Activated T-helper 1 cell treated with anti-CD3 and anti-CD28 coated beads, Interleukin-12 subunit alpha, Interleukin-12 subunit beta, Interleukin-2, Interleukin-4 antibody, amounts not matched to agents 30 ng/mL and 10 ng/mL and 1 ng/mL, durations not matched to agents 14 hours and 24 hours and 36 hours (primary cell): ENCODE data around the gene DPP6. TPM values are rescaled to one million over a fixed set of nuclear protein-coding genes. Genes with fewer than 3 reads are reported as not detected.

ENCODE experiments used
- DNase-seq: peaks from one replicate; pipeline ENCODE4 v3.0.0; 2021; ENCODE audit warnings: low spot score
- H3K27ac Mint-ChIP-seq: one replicate; pipeline ENCODE4 v1.8.0; 2021; ENCODE audit warnings: mild to moderate bottlenecking, mixed read lengths
- H3K27me3 Mint-ChIP-seq: one replicate; pipeline ENCODE4 v1.8.0; 2022; ENCODE audit warnings: mild to moderate bottlenecking, moderate library complexity, mixed read lengths; ENCODE audit not compliant: insufficient read depth
- H3K36me3 Mint-ChIP-seq: one replicate; pipeline ENCODE4 v1.8.0; 2021; ENCODE audit warnings: low read depth, mixed read lengths
- H3K4me1 Mint-ChIP-seq: one replicate; pipeline ENCODE4 v1.8.0; 2021; ENCODE audit warnings: low read depth, mixed read lengths
- H3K4me3 Mint-ChIP-seq: one replicate; pipeline ENCODE4 v1.8.0; 2021; ENCODE audit warnings: mild to moderate bottlenecking, moderate library complexity, mixed read lengths
- H3K9me3 Mint-ChIP-seq: one replicate; pipeline ENCODE4 v1.8.0; 2021; ENCODE audit warnings: mixed read lengths
- intact Hi-C: fragments of 100-400 bp; cut with micrococcal nuclease; formaldehyde crosslinking; loops from one replicate; pipeline ENCODE4 v1.15.1; 2024
- total RNA-seq: library from RNA; stranded (reverse); gene quantifications from 2 replicates; pipeline ENCODE4 v1.2.3, GENCODE V29; 2022

The DPP6 gene
- total RNA-seq, 1 donor from 2014 or later: not detected

GRCh38 chr7:154817224-154817896, 765.2 kb downstream of the DPP6 start:
- DNase-seq: no peak
- Mint-ChIP-seq H3K4me1 (no peaks in the 10 kb centered on the region), H3K4me3 (no peak overlapping the region), H3K27ac (no peak overlapping the region), H3K36me3 (no peaks in the 10 kb centered on the region), H3K9me3 (peaks cover 9% of the 10 kb centered on the region), H3K27me3 (no peaks in the 10 kb centered on the region)
- intact Hi-C loops: no loop called here

- H3K27me3 Mint-ChIP-seq: no peaks in the 10 kb centered on the region
- H3K9me3 Mint-ChIP-seq: no peaks in the 10 kb centered on the region
- no peak overlapping the region for H3K4me3 Mint-ChIP-seq
- no peaks in the 10 kb centered on the region for H3K4me1 Mint-ChIP-seq
- DNase-seq: no peak
- no peaks in the 10 kb centered on the region for H3K36me3 Mint-ChIP-seq
- no peak overlapping the region for H3K27ac Mint-ChIP-seq
- intact Hi-C loops: no loop called here
Observed at GRCh38 chr7:154827007-154827406, 774.8 kb downstream of the DPP6 start.

- intact Hi-C loops: no loop called here
- no peak overlapping the region for H3K27ac Mint-ChIP-seq
- H3K36me3 Mint-ChIP-seq: no peaks in the 10 kb centered on the region
- no peaks in the 10 kb centered on the region for H3K9me3 Mint-ChIP-seq
- no peaks in the 10 kb centered on the region for H3K4me1 Mint-ChIP-seq
- DNase-seq: no peak
- no peak overlapping the region for H3K4me3 Mint-ChIP-seq
- H3K27me3 Mint-ChIP-seq: peaks cover 2% of the 10 kb centered on the region
Observed at GRCh38 chr7:154832557-154833138, 780.5 kb downstream of the DPP6 start.

GRCh38 chr7:154836021-154836448, 783.8 kb downstream of the DPP6 start:
- H3K4me1 Mint-ChIP-seq: no peaks in the 10 kb centered on the region
- peaks cover 2% of the 10 kb centered on the region for H3K27me3 Mint-ChIP-seq
- no peak overlapping the region for H3K4me3 Mint-ChIP-seq
- intact Hi-C loops: no loop called here
- no peaks in the 10 kb centered on the region for H3K36me3 Mint-ChIP-seq
- H3K9me3 Mint-ChIP-seq: no peaks in the 10 kb centered on the region
- H3K27ac Mint-ChIP-seq: no peak overlapping the region
- no peak for DNase-seq

GRCh38 chr7:154837087-154837486, 784.9 kb downstream of the DPP6 start:
- Mint-ChIP-seq H3K4me3 (no peak overlapping the region), H3K36me3 (no peaks in the 10 kb centered on the region), H3K27ac (no peak overlapping the region), H3K4me1 (no peaks in the 10 kb centered on the region), H3K9me3 (no peaks in the 10 kb centered on the region), H3K27me3 (peaks cover 6% of the 10 kb centered on the region)
- no peak for DNase-seq
- intact Hi-C loops: no loop called here

- Mint-ChIP-seq H3K9me3 (no peaks in the 10 kb centered on the region), H3K4me1 (no peaks in the 10 kb centered on the region), H3K4me3 (no peak overlapping the region), H3K27me3 (peaks cover 7% of the 10 kb centered on the region), H3K36me3 (no peaks in the 10 kb centered on the region), H3K27ac (no peak overlapping the region)
- intact Hi-C loops: no loop called here
- DNase-seq: no peak
Observed at GRCh38 chr7:154837622-154838021, 785.4 kb downstream of the DPP6 start.

- DNase-seq: no peak
- H3K9me3 Mint-ChIP-seq: no peaks in the 10 kb centered on the region
- no peak overlapping the region for H3K27ac Mint-ChIP-seq
- H3K4me3 Mint-ChIP-seq: no peak overlapping the region
- no peaks in the 10 kb centered on the region for H3K36me3 Mint-ChIP-seq
- H3K4me1 Mint-ChIP-seq: no peaks in the 10 kb centered on the region
- H3K27me3 Mint-ChIP-seq: peaks cover 5% of the 10 kb centered on the region
- intact Hi-C loops: no loop called here
Observed at GRCh38 chr7:154840086-154840485, 787.9 kb downstream of the DPP6 start.

GRCh38 chr7:154841731-154842331, 789.6 kb downstream of the DPP6 start:
- no peaks in the 10 kb centered on the region for H3K36me3 Mint-ChIP-seq
- DNase-seq: no peak
- no peak overlapping the region for H3K27ac Mint-ChIP-seq
- H3K27me3 Mint-ChIP-seq: peaks cover 5% of the 10 kb centered on the region
- H3K9me3 Mint-ChIP-seq: no peaks in the 10 kb centered on the region
- no peak overlapping the region for H3K4me3 Mint-ChIP-seq
- no peaks in the 10 kb centered on the region for H3K4me1 Mint-ChIP-seq
- intact Hi-C loops: no loop called here

- no peak overlapping the region for H3K27ac Mint-ChIP-seq
- H3K36me3 Mint-ChIP-seq: no peaks in the 10 kb centered on the region
- H3K27me3 Mint-ChIP-seq: peaks cover 5% of the 10 kb centered on the region
- intact Hi-C loops: no loop called here
- no peak overlapping the region for H3K4me3 Mint-ChIP-seq
- no peak for DNase-seq
- H3K9me3 Mint-ChIP-seq: no peaks in the 10 kb centered on the region
- no peaks in the 10 kb centered on the region for H3K4me1 Mint-ChIP-seq
Observed at GRCh38 chr7:154842591-154842990, 790.4 kb downstream of the DPP6 start.

- Mint-ChIP-seq H3K9me3 (no peaks in the 10 kb centered on the region), H3K4me1 (no peaks in the 10 kb centered on the region), H3K27ac (no peak overlapping the region), H3K27me3 (peaks cover 5% of the 10 kb centered on the region), H3K4me3 (no peak overlapping the region), H3K36me3 (no peaks in the 10 kb centered on the region)
- DNase-seq: no peak
- intact Hi-C loops: no loop called here
Observed at GRCh38 chr7:154843670-154844237, 791.6 kb downstream of the DPP6 start.

GRCh38 chr7:154844499-154844898, 792.3 kb downstream of the DPP6 start:
- Mint-ChIP-seq H3K27ac (no peak overlapping the region), H3K4me1 (no peaks in the 10 kb centered on the region), H3K36me3 (no peaks in the 10 kb centered on the region), H3K4me3 (no peak overlapping the region), H3K27me3 (peaks cover 5% of the 10 kb centered on the region), H3K9me3 (no peaks in the 10 kb centered on the region)
- intact Hi-C loops: no loop called here
- DNase-seq: no peak

- H3K27ac Mint-ChIP-seq: no peak overlapping the region
- intact Hi-C loops: no loop called here
Observed at GRCh38 chr7:154844955-154845354, 792.8 kb downstream of the DPP6 start.

GRCh38 chr7:154848464-154848863, 796.3 kb downstream of the DPP6 start:
- Mint-ChIP-seq H3K27me3 (no peaks in the 10 kb centered on the region), H3K36me3 (no peaks in the 10 kb centered on the region), H3K27ac (no peak overlapping the region), H3K4me1 (no peaks in the 10 kb centered on the region), H3K4me3 (no peak overlapping the region), H3K9me3 (no peaks in the 10 kb centered on the region)
- intact Hi-C loops: no loop called here
- no peak for DNase-seq

More at GRCh38 chr7:154844955-154845354, 792.8 kb downstream of the DPP6 start:
- no peaks in the 10 kb centered on the region for H3K4me1 Mint-ChIP-seq
- H3K27me3 Mint-ChIP-seq: peaks cover 5% of the 10 kb centered on the region
- H3K9me3 Mint-ChIP-seq: no peaks in the 10 kb centered on the region
- no peaks in the 10 kb centered on the region for H3K36me3 Mint-ChIP-seq
- DNase-seq: no peak
- H3K4me3 Mint-ChIP-seq: no peak overlapping the region
